NCI-H69 (cell line): ENCODE data around the gene PDS5B.
"Not testable (repeated sequence)": the region's sequence is repeated elsewhere in the genome, so short reads cannot be mapped to it uniquely, and the experiment has no call there.

Experiments
- DNase-seq: peaks from one replicate; lab custom pipeline; 2025; lab: John Stamatoyannopoulos, UW

The PDS5B gene

DNA sequence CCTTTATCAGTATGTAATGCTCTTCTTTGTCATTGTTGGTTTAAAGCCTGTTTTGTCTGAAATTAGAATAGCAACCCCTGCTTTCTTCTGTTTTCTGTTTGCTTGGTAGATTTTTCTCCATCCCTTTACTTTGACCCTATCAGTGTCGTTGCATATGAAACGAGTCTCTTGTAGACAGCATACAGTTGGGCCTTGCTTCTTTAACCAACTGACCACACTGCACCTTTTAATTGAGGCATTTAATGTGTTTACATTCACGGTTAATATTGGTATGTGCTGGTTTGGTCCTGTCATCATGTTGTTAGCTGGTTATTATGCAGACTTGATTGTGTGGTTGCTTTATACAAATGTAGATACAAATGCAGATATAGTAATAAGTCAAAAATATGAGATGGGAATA lies 71.1 kb downstream of the PDS5B start:
- DNase-seq, result no peak

DNA sequence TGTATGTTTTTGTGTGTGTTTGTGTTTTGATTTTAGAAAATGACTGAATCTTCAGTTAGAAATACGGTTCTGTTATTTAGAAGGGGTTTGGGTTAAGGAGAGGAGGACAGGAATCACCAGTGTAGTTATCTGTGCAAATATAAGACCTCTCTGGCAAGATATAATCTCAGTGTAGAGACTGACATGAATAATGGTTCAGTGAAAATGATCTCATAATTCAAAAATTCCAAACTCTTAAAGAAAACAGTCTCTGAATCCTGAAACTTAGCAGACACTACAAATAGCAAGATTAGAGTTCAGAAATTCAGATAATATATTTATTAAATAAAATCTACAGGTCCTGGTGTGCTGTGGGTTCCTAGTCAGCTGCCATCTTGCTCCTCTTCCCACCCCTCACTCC lies 73.5 kb downstream of the PDS5B start:
- no peak for DNase-seq

GRCh38 chr13:32660227-32660626 lies 74.0 kb downstream of the PDS5B start:
- peak; percentile 90 for DNase-seq

DNA sequence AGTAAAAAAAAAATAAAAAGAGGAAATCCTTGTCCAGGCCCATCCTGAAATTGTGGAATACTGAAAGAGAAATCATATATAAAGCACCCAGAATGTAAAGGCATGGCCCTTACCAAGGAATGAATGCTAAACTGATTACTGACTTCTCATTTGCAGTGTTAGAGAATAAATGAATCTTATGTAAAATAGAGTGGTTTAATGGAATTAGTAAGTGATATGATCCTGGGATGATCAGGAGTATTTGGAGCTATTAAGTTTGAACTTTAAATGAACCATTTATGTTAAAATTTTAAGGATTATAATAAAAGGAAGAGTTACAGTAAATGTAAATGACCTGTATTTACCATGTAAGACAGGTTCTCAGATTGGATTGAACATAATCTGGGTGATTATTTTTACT lies 75.4 kb downstream of the PDS5B start:
- no peak for DNase-seq

DNA sequence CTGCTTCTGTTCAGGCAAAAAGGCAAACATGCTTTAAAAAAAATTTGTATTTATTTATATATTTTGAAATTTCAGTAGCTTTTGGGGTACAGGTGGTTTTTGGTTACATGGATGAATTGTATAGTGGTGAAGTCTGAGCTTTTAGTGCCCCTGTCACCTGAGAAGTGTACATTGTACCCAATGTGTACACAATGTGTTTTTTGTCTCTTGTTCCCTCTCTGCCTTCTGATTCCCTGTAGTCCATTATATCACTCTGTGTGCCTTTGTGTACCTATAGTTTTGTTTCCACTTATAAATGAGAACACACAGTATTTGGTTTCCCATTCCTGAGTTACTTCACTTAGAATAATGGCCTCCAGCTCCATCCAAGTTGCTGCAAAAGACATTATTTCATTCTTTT lies 77.4 kb downstream of the PDS5B start:
- DNase-seq, result peak; percentile 70

DNA sequence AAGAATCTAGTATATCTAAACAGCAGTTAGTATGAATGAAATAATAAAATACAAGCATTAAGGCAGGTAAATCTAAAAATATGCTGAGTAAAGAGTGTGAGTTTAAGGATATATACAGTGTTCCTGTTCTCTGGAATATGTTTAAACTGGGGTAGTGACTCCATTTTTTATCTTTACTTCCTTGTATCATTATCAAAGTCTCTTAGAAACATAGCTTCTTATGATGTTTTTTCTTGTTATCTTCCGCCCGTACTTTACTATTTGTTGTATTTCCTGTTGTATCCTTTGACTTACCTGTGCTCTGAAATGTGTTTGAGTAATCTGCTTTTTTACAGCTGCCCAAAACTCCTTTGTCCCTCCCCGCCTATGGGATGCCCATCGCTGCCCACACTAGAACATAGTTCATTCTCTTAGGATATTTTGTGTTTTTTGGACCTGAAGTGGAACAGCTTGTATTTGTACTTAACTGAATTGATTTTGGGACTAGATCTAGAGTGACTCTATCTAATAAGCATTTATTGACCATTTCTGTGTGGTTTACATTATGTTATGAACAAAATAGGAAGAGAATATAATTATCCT lies 80.8 kb downstream of the PDS5B start:
- no peak for DNase-seq

DNA sequence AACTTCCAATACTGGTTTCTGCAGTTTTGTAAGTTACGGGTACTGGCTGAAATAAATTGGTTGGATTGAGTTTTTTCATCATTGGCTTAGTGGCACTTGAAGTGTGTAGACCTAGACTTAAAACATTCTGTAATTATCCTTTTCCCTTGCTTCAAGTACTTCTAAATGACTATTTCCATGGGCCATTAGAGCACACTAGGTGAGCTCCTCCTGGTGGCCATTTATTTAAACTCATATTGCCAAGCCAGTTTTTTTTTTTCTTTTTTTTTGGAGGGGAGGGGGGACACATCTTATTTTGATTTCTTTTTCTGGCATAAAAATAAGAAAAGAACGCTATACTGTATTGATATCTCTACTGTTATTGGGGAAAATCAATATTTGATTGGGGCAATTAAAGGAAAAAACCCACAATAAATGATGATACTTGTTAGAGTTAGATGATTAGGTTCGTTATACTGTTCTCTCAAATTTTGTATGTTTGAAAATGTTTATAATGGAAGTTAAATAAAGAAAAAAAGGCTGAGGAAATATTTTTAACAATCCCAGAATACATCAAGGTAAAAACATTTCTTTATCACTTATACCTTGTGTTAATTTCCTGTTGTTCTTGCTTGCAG lies 82.9 kb downstream of the PDS5B start:
- peak; percentile 73 for DNase-seq

DNA sequence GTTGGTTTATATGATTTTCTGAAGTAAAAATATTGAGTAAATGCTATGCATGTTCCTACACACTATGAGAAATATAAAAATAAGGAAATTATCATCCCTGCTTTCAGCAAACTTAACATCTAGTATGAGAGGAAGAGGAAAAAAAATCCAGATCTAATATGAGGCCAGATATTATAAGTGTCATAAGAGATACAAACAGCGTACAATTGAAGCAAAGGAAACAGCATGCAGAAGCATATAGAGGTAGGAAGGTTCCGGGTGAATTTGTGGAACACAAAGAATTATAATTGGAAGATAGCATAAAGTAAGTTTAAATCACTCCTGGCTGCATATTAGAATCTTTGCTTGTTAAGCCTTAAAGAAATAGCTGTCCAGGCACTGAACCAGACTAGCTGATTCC lies 88.3 kb downstream of the PDS5B start:
- DNase-seq, result no peak

DNA sequence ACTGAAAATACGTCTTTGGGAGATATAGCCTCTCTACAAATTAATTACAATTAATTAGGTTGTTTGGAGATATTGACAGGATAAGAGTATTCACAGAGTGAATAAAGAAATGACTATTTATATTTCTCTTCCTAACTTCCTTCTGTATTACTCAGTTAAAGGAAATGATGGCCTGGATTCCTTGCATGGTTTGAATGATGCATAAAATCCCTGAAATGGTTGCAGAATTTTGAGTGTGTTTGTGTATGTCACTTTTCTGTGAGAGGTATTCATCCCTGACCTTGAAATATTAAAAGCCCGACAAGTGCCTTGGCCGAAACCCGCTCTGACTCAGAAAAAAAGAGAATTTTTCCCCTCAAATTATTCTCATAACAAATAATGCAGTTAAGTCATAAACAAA lies 90.0 kb downstream of the PDS5B start:
- DNase-seq, result no peak

DNA sequence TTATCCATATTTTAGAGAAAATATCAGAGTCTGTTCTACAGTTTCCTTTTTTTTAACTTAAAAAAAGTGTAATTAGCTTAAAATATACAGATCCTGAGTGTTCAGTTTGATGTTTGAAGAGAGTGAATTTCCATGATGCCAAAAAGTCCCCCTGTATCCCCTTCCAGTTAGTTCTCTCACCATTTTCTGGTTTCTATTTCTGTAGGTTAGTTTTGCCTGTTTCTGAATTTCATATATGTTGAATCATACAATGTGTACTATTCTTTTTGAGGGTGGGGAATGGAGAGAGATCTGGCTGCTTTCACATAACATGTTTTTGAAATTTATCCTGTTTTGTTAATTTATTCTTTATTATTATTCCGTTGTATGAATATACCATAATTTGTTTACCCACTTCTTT lies 95.9 kb downstream of the PDS5B start:
- DNase-seq, result no peak

- DNase-seq, result no peak
These were observed 96.5 kb downstream of the PDS5B start for GRCh38 chr13:32682740-32683139.

DNA sequence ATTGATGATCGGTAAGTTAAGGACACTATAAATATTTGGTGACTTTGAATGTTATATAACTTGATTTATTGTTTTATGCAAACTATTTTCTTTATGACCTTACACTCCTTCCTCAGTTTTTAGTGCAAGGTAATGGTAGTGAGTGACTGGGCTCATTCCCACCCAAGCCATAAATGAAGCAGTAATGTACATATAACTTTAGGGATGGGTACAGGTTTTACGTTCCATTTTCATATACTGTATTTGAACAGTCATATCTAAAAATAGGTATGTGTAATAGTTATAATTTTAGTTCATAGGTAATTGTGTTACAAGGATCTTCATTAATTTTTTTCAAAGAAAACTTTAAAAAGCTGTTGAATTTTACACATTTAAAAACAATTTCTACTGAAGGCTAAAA lies 101.0 kb downstream of the PDS5B start:
- DNase-seq, result no peak

- no peak for DNase-seq
These were observed 109.5 kb downstream of the PDS5B start for GRCh38 chr13:32695602-32696250.

DNA sequence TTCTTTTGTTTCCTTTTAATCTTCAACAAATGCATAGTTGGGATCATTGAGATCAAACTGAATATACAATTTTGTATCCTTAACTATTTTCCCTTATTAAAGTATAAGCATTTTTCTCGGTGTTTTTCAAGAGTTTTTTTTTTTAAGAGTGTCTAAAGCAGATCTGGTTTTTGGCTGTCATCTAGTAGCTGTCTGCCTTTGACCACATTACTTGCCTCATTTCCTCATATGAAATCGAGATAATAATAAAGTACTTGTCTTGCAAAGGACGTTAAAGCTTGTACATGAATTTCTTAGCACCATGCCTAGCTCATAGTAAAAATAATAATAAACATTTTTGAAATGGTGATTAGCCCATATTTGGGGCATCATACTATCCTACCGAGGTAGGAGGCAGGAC lies 121.2 kb downstream of the PDS5B start:
- no peak for DNase-seq

DNA sequence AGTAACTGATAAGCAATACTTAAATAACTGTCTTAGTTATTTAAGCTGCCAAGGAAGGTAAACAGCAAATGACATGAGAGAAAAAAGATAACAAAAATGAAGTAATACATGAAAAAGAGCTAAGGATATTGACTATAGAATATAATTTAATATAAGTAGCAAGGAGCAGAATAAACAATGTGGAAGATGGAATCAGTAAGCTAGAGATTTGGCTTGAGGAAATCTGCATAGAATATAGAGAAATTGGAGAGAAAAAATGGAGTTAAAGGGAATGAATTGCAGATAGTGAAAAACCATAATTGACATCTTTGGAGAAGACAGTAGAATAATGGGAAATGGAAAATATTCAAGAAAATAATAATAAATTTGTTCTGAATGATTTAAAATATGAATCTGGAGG lies 127.1 kb downstream of the PDS5B start:
- DNase-seq, result no peak

DNA sequence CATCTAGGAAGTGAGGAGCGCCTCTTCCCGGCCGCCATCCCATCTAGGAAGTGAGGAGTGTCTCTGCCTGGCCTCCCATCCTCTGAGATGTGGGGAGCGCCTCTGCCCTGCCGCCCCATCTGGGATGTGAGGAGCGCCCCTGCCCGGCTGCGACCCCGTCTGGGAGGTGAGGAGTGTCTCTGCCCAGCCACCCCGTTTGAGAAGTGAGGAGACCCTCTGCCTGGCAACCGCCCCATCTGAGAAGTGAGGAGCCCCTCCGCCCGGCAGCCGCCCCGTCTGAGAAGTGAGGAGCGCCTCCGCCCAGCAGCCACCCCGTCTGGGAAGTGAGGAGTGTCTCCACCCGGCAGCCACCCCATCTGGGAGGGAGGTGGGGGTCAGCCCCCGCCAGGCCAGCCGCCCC lies 129.9 kb downstream of the PDS5B start:
- not testable (repeated sequence) for DNase-seq

DNA sequence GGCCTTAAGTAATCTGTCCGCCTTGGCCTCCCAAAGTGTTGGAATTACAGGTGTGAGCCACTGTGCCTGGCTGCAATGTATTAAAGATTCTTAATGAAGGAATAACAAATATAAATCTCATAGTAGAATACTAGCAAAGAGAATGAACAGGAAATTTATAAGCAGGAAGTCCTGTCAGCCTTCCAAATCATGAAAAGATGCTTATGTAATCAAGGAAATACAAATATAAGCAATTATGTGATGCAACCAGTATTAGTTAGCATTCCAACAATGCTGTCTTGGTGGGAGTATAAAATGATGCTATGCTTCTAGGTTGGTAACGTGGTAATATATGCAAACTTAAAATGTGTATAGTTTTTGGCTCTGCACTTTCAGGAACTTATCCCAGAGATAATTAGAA lies 133.8 kb downstream of the PDS5B start:
- no peak for DNase-seq

GRCh38 chr13:32721131-32722034 lies 135.1 kb downstream of the PDS5B start:
- DNase-seq, result not testable (repeated sequence)

DNA sequence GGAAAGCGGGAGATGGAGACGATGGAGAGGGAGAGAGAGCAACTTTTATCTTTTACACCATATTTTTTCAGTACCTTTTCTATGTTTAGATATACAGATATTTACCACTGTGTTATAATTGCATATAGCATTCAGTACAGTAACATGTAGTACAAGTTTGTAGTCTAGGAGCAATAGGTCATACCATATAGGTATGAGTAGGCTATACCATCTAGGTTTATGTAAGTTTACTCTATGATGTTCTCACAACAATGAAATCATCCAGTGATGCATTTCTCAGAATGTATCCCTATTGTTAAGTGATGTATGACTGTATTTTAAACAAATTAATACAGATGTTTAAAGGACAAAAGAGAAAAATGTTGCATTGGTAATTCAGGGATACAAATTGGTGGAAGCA lies 136.1 kb downstream of the PDS5B start:
- DNase-seq, result no peak

DNA sequence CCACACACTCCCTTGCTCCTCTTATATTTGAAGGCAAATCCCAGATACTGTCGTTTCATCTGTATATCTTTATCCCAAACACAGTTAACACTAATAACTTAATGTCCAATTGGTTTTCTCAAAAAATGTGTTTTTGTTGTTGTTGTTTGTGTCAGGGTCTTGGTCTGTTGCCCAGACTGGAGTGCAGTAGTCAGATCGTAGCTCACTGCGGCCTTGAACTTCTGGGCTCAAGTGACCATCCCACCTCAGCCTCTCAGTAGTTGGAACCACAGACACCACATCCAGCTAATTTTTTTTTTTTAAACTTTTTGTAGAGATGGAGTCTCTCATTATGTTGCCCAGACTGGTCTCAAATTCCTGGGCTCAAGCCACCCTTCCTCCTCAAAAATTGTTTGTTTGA lies 137.7 kb downstream of the PDS5B start:
- DNase-seq, result no peak

- DNase-seq, result no peak
These were observed 140.3 kb downstream of the PDS5B start for GRCh38 chr13:32726374-32727037.

- DNase-seq, result no peak
These were observed 142.1 kb downstream of the PDS5B start for GRCh38 chr13:32728327-32728726.
